SJSA1 (cell line): ENCODE results near the gene TIMM44. TPM values are rescaled to one million over a fixed set of nuclear protein-coding genes. Genes with fewer than 3 reads are reported as not detected.

Experiments used
- total RNA-seq: library from RNA; depleted of rRNA; stranded (reverse); fragments of >200 nt; shearing (Covaris generic); gene quantifications from 2 replicates; pipeline ENCODE4 v1.2.3, GENCODE V29; 2014; rRNA removed

Gene TIMM44
- total RNA-seq, 1 experiment from 2014 or later: 65.3 TPM

Other genes with a start within 250 kb of the TIMM44 start
- not detected in 2 replicates for gene FCER2, start 241.5 kb downstream of the TIMM44 start, total RNA-seq
- gene CLEC4G, start 211.6 kb downstream of the TIMM44 start, total RNA-seq: not detected in 2 replicates
- not detected in 2 replicates for gene CD209, start 196.1 kb downstream of the TIMM44 start, total RNA-seq
- not detected in 2 replicates for gene CLEC4M, start 180.4 kb downstream of the TIMM44 start, total RNA-seq
- gene EVI5L, start 113.4 kb downstream of the TIMM44 start, total RNA-seq: 15.6 and 16.3 TPM in 2 replicates
- not detected in 2 replicates for gene PRR36, start 69.3 kb downstream of the TIMM44 start, total RNA-seq
- gene LRRC8E, start 55.2 kb downstream of the TIMM44 start, total RNA-seq: 1.9 and 2.1 TPM in 2 replicates
- 3.2 and 9.7 TPM in 2 replicates for gene MAP2K7, start 39.8 kb downstream of the TIMM44 start, total RNA-seq
- gene TGFBR3L, start 28.8 kb downstream of the TIMM44 start, total RNA-seq: not detected in 2 replicates
- gene SNAPC2, start 23.3 kb downstream of the TIMM44 start, total RNA-seq: 26.6 and 27.8 TPM in 2 replicates
- gene CTXN1, start 17.5 kb downstream of the TIMM44 start, total RNA-seq: not detected in 2 replicates
- 39.5 and 74.6 TPM in 2 replicates for gene ELAVL1, start 62.0 kb upstream of the TIMM44 start, total RNA-seq
- not detected in 2 replicates for gene CCL25, start 109.1 kb upstream of the TIMM44 start, total RNA-seq
- gene FBN3, start 205.9 kb upstream of the TIMM44 start, total RNA-seq: not detected in 2 replicates